GM12878 (cell line): ENCODE results near the gene NKX2-3. TPM values are rescaled to one million over a fixed set of nuclear protein-coding genes. Genes with fewer than 3 reads are reported as not detected.

Experiments
- ATAC-seq: fragments of 200-7000 bp; cut with Tn5 transposase; 3 replicates; pipeline ENCODE4 v1.9.1; 2020; ENCODE audit warnings: mild to moderate bottlenecking, moderate library complexity
- BruUV-seq: library from RNA; stranded (reverse); fragments of 400-500 nt; replicated peaks from 2 replicates; lab custom pipeline; 2021; lab: Mats Ljungman, UMichigan
- CTCF ChIA-PET: fragments of 300-600 bp; sonication (Branson Sonifier 250); formaldehyde crosslinking; extraction: SDS; loops from one replicate; lab custom pipeline; 2021; ENCODE audit warnings: inconsistent platforms; lab: Yijun Ruan, JAX
- POLR2A ChIA-PET: fragments of 350-600 bp; formaldehyde crosslinking; extraction: SDS; loops from one replicate; lab custom pipeline; 2021; ENCODE audit warnings: inconsistent platforms; lab: Charles Lee
- RAD21 ChIA-PET: fragments of 300-600 bp; sonication (Branson Sonifier 250); formaldehyde crosslinking; loops from one replicate; lab custom pipeline; 2023; ENCODE audit warnings: antibody characterized with exemption; ENCODE audit not compliant: unreplicated experiment; lab: Charles Lee
- SMC1A ChIA-PET: fragments of 300-600 bp; sonication (Branson Sonifier 250); formaldehyde crosslinking; loops from one replicate; lab custom pipeline; 2023; ENCODE audit not compliant: unreplicated experiment, uncharacterized antibody; lab: Charles Lee
- DNase-seq: peaks from one replicate; pipeline ENCODE4 v3.0.0-alpha.2; 2011; ENCODE audit warnings: low read depth, low spot score
- FAIRE-seq: peaks from 3 replicates; lab custom pipeline; 2011; peaks lifted over from hg19 to GRCh38; lab: Jason Lieb, UNC
- H2AFZ ChIP-seq: 2 replicates; pipeline ENCODE4 v1.6.0; 2011; ENCODE audit warnings: low read depth, low read length, control low read depth; ENCODE audit not compliant: control insufficient read depth
- H3K27ac ChIP-seq: 2 replicates; pipeline ENCODE4 v1.5.1; 2011; ENCODE audit warnings: control low read depth; ENCODE audit not compliant: control insufficient read depth, insufficient read depth
- H3K27me3 ChIP-seq, 2 experiments: replicated peaks in 1 of 2; 2 replicates each; pipeline versions ENCODE4 v1.6.0 to v1.6.1; 2011; ENCODE audit warnings: low read length in 1 of 2; ENCODE audit not compliant: control insufficient read depth in 2 of 2, insufficient read depth in 2 of 2
- H3K36me3 ChIP-seq, 2 experiments: 2 replicates each; pipeline ENCODE4 v1.5.1; 2011; ENCODE audit warnings: low read length in 1 of 2; ENCODE audit not compliant: control insufficient read depth in 2 of 2, insufficient read depth in 2 of 2
- H3K4me1 ChIP-seq: 2 replicates; pipeline ENCODE4 v1.6.1; 2011; ENCODE audit warnings: mild to moderate bottlenecking, low read length, moderate library complexity, mixed read lengths; ENCODE audit not compliant: control insufficient read depth, insufficient read depth
- H3K4me2 ChIP-seq: 2 replicates; pipeline ENCODE4 v1.6.0; 2011; ENCODE audit warnings: control low read depth; ENCODE audit not compliant: control insufficient read depth, insufficient read depth
- H3K4me3 ChIP-seq: fragments of 200-600 bp; sonication (generic); 2 replicates; pipeline ENCODE4 v1.5.1; 2016
- H3K79me2 ChIP-seq: 2 replicates; pipeline ENCODE4 v1.6.0; 2011; ENCODE audit warnings: low read length; ENCODE audit not compliant: control insufficient read depth, insufficient read depth
- H3K9ac ChIP-seq: 2 replicates; pipeline ENCODE4 v1.8.0; 2011; ENCODE audit warnings: low read length, control low read depth, mixed read lengths; ENCODE audit not compliant: control insufficient read depth, insufficient read depth
- H3K9me3 ChIP-seq: replicated peaks from 3 replicates; pipeline ENCODE4 v1.5.1; 2011; ENCODE audit warnings: mild to moderate bottlenecking, low read length; ENCODE audit not compliant: control insufficient read depth, insufficient read depth
- H4K20me1 ChIP-seq: 2 replicates; pipeline ENCODE4 v1.6.0; 2011; ENCODE audit not compliant: control insufficient read depth, insufficient read depth
- ATF2 ChIP-seq: IDR thresholded peaks from 2 replicates; pipeline ENCODE4 v1.6.1; 2012; ENCODE audit warnings: low read length, inconsistent platforms
- BHLHE40 ChIP-seq, 2 experiments: fragments of 450-650 bp in 1 of 2; IDR thresholded peaks; 2 replicates each; pipeline ENCODE4 v1.6.1; 2011 to 2017; ENCODE audit warnings: low read depth in 2 of 2, borderline replicate concordance in 1 of 2, improper control_type of control experiment in 1 of 2, low read length in 1 of 2, mild to moderate bottlenecking in 1 of 2
- EZH2 ChIP-seq: IDR thresholded peaks from 2 replicates; pipeline ENCODE4 v1.6.1; 2012; ENCODE audit warnings: low read depth, mild to moderate bottlenecking, control low read depth, inconsistent platforms, low read length, borderline replicate concordance; ENCODE audit not compliant: control insufficient read depth
- MEF2A ChIP-seq: IDR thresholded peaks from 2 replicates; pipeline ENCODE4 v1.6.1; 2011; ENCODE audit warnings: low read depth, mild to moderate bottlenecking, low read length, moderate library complexity; ENCODE audit not compliant: insufficient read depth
- POLR2A ChIP-seq: IDR thresholded peaks from 2 replicates; pipeline ENCODE4 v1.6.1; 2011; ENCODE audit warnings: low read depth, mild to moderate bottlenecking, low read length
- RCOR1 ChIP-seq: conservative IDR thresholded peaks from 2 replicates; pipeline ENCODE4 v1.6.1; 2012; ENCODE audit warnings: low read depth, low read length, improper control_type of control experiment
- ZBTB4 ChIP-seq: fragments of 450-650 bp; formaldehyde crosslinking; IDR thresholded peaks from 2 replicates; pipeline ENCODE4 v1.4.0; 2022; ENCODE audit warnings: mild to moderate bottlenecking, moderate library complexity
- WGBS: methylation state at CpG from one replicate; pipeline ENCODE4 v1.1.6; 2016; ENCODE audit warnings: low lambda C conversion rate; ENCODE audit not compliant: insufficient replicate concordance, insufficient coverage; ENCODE audit errors: missing lambda C conversion rate; 5-methylcytosine and 5-hydroxymethylcytosine counted together
- in situ Hi-C: fragments of 300-500 bp; cut with MboI; formaldehyde crosslinking; loops from 9 replicates; pipeline ENCODE4 v1.14.3; 2018; ENCODE audit warnings: mixed read lengths
- intact Hi-C: fragments of 100-400 bp; cut with micrococcal nuclease; formaldehyde crosslinking; loops from one replicate; pipeline ENCODE4 v1.14.2; 2022; ENCODE audit not compliant: unreplicated experiment
- polyA plus RNA-seq, 11 experiments: library from polyadenylated mRNA; depleted of rRNA in 4 of 11; unstranded in 6 of 11; stranded (reverse) in 5 of 11; fragments of >200 nt; fragmentation: Nextera tagmentation in 4 of 11; fragmentation: Illumina TruSeq in 1 of 11; extraction: Ambion mirVana in 4 of 11; extraction: Trizol in 1 of 11; gene quantifications; 1 replicate in 1 of 11; 2 replicates in 10 of 11; pipeline versions ENCODE4 v1.2.1 to v1.2.3, GENCODE V29; 2011 to 2016; ENCODE audit warnings: inconsistent platforms in 2 of 11, missing spikeins in 2 of 11, low read depth in 1 of 11
- total RNA-seq, 4 experiments: library from RNA; depleted of rRNA in 3 of 4; stranded (reverse); fragments of >200 nt in 3 of 4; fragmentation: Illumina TruSeq in 1 of 4; extraction: Trizol in 1 of 4; gene quantifications; 2 replicates each; pipeline versions ENCODE4 v1.2.1 to v1.2.3, GENCODE V29; 2013 to 2021

Gene NKX2-3
- total and polyA plus RNA-seq, 10 of the 15 experiments (the other 5 are each of a cell fraction or from before 2014, with no cell fraction given), result not detected

GRCh38 chr10:99540657-99541531 lies 8.2 kb downstream of the NKX2-3 start (continued):
- TF ChIP-seq ATF2, result no peak

GRCh38 chr10:99544322-99544721 lies 11.6 kb downstream of the NKX2-3 start:
- intact Hi-C loops, result no loop called here
- CTCF ChIA-PET, result interaction anchor here (2.9 kb wide), 1 partner anchor 108 kb away, joined by 9 read pairs; no protein-coding TSS in a partner anchor
- BruUV-seq, result no TSS peak

More at GRCh38 chr10:99544322-99544721, 11.6 kb downstream of the NKX2-3 start:
- no peak for TF ChIP-seq EZH2
- TF ChIP-seq ZBTB4 (CRISPR knock-in tag), result no peak
- no peak for TF ChIP-seq POLR2A
- no peak for TF ChIP-seq BHLHE40 (IDR thresholded peaks at IDR 0.05; ENCODE audit: borderline replicate concordance in 1 of 2, low read depth in 2 of 2, low read length in 1 of 2)
- TF ChIP-seq RCOR1, result no peak
- no peak for TF ChIP-seq MEF2A
- Histone ChIP-seq H3K4me2 (no peak overlapping the region), H3K27ac (no peak overlapping the region), H3K27me3 (peaks cover 3 to 14% of the 10 kb centered on the region in 2 experiments), H3K79me2 (no peaks in the 10 kb centered on the region), H4K20me1 (no peaks in the 10 kb centered on the region), H3K9ac (no peak overlapping the region), H3K4me3 (no peak overlapping the region), H3K4me1 (no peaks in the 10 kb centered on the region), H2AFZ (no peak overlapping the region), H3K36me3 (no peaks in the 10 kb centered on the region), H3K9me3 (no peaks in the 10 kb centered on the region)
- no peak for DNase-seq
- ChIA-PET SMC1A (interaction anchor here (1.4 kb wide), 1 partner anchor 12 kb away, joined by 3 read pairs; no protein-coding TSS in a partner anchor), POLR2A (no interaction called here), RAD21 (no interaction called here)
- 57% methylated on average over 1 of the region's 1 CpG for WGBS
- in situ Hi-C loops, result no loop called here
- no peak for FAIRE-seq
- no peak for ATAC-seq
